ENCODE results near the gene IHH. TPM values are rescaled to one million over a fixed set of nuclear protein-coding genes. Genes with fewer than 3 reads are reported as not detected.

Gene IHH
- total RNA-seq, 1 donor from 2014 or later, result not detected

GRCh38 chr2:219019436-219019835, 41.3 kb downstream of the IHH start:
- no peak for DNase-seq (ENCODE audit: low spot score)

- DNase-seq (ENCODE audit: low spot score), result no peak
These were observed 42.0 kb downstream of the IHH start for GRCh38 chr2:219018726-219019125.

DNA sequence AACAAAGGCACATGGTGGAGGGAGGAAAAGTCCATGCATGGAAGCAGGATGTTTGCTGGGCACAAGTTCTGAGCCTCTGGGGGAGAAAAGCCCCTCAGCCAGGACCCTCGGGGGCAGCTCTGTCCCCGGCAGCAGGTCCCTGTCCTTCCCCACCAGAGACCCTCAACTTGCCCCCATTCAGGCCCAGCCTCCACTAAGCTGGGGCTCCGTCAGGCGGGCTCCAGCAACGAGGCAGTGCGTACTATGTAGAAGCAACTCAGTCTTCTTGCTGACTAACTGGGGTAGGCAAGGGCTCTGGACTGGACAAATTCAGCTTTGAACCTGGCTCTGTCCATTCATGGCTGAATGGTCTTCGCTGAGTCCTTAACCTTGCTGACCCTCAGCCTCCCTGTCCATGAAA, 42.4 kb downstream of the IHH start:
- DNase-seq (ENCODE audit: low spot score), result no peak

- no peak for DNase-seq (ENCODE audit: low spot score)
These were observed 43.4 kb downstream of the IHH start for GRCh38 chr2:219017201-219017931.

- DNase-seq (ENCODE audit: low spot score), result no peak
These were observed 44.0 kb downstream of the IHH start for GRCh38 chr2:219016721-219017120.

- no peak for DNase-seq (ENCODE audit: low spot score)
These were observed 49.8 kb downstream of the IHH start for GRCh38 chr2:219010873-219011272.

- DNase-seq (ENCODE audit: low spot score), result no peak
These were observed 50.5 kb downstream of the IHH start for GRCh38 chr2:219010162-219010756.

DNA sequence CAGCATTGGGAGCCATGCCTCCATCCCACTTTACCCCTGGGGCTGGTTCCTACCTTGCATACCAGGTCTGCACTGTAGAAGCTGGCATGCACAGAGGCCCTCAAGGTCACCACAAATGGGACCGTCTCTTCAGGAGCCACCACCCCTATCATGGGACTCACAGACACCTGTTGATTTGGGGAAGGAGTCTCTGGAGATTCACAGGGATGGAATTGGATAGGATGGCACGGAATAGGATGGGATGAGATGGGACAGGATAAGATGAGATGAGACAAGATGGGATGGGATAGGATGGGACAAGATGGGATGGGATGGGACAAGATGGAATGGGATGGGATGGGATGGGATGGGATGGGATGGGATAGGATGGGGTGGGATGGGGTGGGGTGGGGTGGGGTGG, 51.4 kb downstream of the IHH start:
- no peak for DNase-seq (ENCODE audit: low spot score)

Other genes with a start within 250 kb of the IHH start
- not detected for gene PRKAG3, start 229.1 kb downstream of the IHH start, total RNA-seq
- gene WNT6, start 201.1 kb downstream of the IHH start, total RNA-seq, result 0.78 TPM
- gene WNT10A, start 180.1 kb downstream of the IHH start, total RNA-seq, result 4.0 TPM
- not detected for gene CDK5R2, start 101.3 kb downstream of the IHH start, total RNA-seq
- gene FEV, start 75.7 kb downstream of the IHH start, total RNA-seq, result not detected
- gene CRYBA2, start 67.5 kb downstream of the IHH start, total RNA-seq, result not detected
- gene CFAP65, start 19.4 kb downstream of the IHH start, total RNA-seq, result not detected
- 13.9 TPM for gene NHEJ1, start 99.9 kb upstream of the IHH start, total RNA-seq
- gene SLC23A3, start 109.1 kb upstream of the IHH start, total RNA-seq, result 1.6 TPM
- 56.4 TPM for gene CNPPD1, start 116.0 kb upstream of the IHH start, total RNA-seq
- gene RETREG2, start 117.4 kb upstream of the IHH start, total RNA-seq, result 79.6 TPM
- 28.7 TPM for gene ZFAND2B, start 145.9 kb upstream of the IHH start, total RNA-seq
- gene ABCB6, start 158.0 kb upstream of the IHH start, total RNA-seq, result 36.1 TPM
- 31.6 TPM for gene ATG9A, start 168.7 kb upstream of the IHH start, total RNA-seq
- gene ANKZF1, start 168.9 kb upstream of the IHH start, total RNA-seq, result 73.1 TPM
- 9.9 TPM for gene GLB1L, start 184.5 kb upstream of the IHH start, total RNA-seq
- gene STK16, start 184.6 kb upstream of the IHH start, total RNA-seq, result 32.9 TPM
- not detected for gene TUBA4B, start 192.3 kb upstream of the IHH start, total RNA-seq
- 85.1 TPM for gene TUBA4A, start 193.0 kb upstream of the IHH start, total RNA-seq
- gene DNAJB2, start 218.4 kb upstream of the IHH start, total RNA-seq, result 93.6 TPM
- not detected for gene PTPRN, start 248.5 kb upstream of the IHH start, total RNA-seq

Data from ureter (tissue), 1 donor.